GM11168 (cell line): ENCODE results near the gene PHKB.

ENCODE experiments used
- in situ Hi-C: fragments of 300-500 bp; cut with MboI; formaldehyde crosslinking; loops from one replicate; pipeline ENCODE4 v1.12.0; 2022; ENCODE audit warnings: low sequenced_read_pairs; ENCODE audit not compliant: unreplicated experiment

The PHKB gene

DNA sequence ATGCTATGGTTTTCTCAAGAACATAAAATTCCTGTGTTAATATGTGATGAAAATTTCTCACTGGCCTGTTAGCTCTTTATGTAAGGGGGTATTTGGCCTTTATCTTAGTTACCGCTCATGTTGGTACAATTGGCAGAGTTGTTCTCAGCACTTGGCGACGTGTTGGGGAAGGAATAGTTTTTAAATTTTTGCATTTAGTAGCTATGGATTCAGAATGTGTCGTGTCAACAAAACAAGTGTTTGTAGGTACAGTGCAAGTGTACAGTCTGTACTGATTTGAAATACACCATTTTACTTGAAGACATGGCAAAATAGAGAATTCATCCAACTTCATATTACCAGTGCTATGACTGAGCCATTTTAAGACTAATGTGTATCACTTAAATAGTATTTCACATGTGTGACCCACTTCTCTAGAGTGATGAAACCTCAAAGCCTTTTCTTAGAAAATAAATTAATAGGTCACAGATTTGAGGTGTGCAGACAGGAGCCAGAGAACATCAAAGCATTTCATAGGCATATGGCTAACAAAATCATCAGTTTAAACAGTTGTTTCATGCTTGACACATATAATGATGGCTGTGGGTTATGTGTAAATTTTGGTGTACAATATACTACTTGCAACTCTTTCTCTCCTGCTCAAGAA lies 150.8 kb downstream of the PHKB start:
- in situ Hi-C loops = no loop called here

DNA sequence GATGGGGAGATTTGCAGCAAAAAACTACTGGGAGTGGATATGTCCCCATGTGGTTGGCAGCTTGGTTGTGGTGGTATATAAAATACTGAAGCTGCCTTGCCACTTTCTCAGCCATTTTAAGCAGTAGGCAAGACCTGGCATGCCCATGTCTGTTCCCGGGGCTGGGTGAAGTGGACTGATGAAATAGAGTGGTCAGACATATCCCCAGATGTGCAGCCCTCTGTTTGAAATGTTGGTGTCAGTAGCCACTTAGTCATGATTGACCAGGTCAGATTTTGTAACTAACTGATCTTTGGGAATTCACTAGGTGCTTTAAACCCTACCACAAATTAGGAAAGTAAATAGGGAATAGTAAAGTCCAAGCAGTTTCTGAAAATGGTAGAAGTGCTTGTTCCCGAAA lies 151.6 kb downstream of the PHKB start:
- in situ Hi-C loops = no loop called here

GRCh38 chr16:47613251-47613650 lies 152.1 kb downstream of the PHKB start:
- in situ Hi-C loops = no loop called here

GRCh38 chr16:47617732-47618131 lies 156.6 kb downstream of the PHKB start:
- in situ Hi-C loops = no loop called here

- in situ Hi-C loops = no loop called here
These were observed 161.5 kb downstream of the PHKB start for GRCh38 chr16:47622451-47623176.

DNA sequence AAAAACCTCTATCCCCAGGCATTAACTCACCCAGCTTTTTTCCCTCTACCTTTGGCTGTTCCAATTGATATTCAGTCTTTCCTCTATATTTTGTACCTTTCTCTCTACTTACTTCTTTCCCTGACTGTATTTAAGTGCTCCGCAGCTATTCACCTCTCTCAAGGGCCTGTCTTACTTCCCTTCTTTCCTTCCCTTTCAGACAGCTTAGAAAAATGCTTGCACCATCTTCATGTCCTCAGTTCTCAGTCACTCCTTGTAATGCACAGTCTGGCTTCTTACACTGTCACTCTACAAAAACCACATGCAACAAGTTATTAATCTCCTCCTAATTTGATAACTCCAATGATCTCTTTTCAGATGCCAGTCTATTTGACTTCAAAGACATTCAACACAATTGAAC lies 163.4 kb downstream of the PHKB start:
- in situ Hi-C loops = no loop called here

DNA sequence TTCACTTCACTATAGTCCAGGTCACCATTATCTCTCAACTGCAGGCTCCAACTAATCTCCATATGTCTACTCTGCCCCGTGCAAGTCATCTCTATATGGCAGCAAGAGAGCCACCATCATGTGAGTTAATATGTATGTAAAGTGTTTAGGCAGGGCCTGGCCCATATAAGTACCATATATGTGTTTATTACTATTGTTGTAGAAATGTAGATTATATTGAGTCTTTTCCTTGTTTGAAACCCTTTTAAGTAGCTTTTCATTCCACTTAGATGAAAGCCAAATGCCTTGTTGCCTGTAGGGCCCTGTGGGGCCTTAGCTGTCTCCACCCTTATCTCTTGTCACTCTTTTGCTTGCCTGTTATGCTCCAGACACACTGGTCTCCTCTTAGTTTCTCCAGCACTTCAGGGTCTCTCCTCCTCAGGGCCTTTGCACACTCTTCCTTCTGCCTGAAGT lies 164.0 kb downstream of the PHKB start:
- in situ Hi-C loops = no loop called here

DNA sequence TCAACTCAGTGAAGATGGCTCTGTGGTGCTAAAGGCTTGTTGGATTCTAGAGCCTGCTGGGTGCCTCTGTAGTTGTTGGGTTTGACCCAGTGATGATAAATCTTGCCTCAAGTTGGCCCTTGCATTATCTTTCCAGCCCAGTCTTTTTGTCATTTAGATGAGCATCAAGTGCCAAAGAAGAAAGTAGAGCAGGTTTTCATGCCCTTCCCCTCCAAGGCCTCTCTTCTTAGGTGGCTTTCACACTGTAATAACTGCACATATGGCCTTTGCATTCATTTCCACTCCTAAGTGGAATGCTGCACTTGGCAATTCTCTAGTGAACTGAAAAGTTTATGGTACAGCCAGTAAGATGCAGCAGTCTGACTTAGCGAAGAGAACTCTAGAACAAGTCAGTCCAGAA lies 165.1 kb downstream of the PHKB start:
- in situ Hi-C loops = no loop called here

- in situ Hi-C loops = no loop called here
These were observed 166.0 kb downstream of the PHKB start for GRCh38 chr16:47627085-47627639.

DNA sequence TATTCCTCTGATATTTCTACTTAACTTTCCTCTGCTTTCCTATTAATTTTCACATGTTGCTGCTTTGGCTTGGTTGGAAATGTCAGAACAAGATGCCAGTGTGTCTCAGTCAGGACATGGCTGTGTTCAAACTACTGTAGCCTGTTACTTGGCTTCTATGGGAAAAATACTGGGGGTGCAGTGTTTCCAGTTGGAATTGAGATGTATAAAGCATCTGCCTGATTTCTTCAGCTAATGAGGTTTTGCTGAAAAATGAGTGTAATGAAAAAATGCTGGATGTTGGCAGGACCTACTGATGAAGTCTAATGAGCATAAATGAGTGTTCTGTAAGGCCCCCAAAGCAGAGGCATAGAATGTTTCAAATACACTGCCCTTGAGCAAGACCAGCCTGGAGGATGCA lies 166.6 kb downstream of the PHKB start:
- in situ Hi-C loops = no loop called here

GRCh38 chr16:47631131-47631530 lies 170.0 kb downstream of the PHKB start:
- in situ Hi-C loops = no loop called here

DNA sequence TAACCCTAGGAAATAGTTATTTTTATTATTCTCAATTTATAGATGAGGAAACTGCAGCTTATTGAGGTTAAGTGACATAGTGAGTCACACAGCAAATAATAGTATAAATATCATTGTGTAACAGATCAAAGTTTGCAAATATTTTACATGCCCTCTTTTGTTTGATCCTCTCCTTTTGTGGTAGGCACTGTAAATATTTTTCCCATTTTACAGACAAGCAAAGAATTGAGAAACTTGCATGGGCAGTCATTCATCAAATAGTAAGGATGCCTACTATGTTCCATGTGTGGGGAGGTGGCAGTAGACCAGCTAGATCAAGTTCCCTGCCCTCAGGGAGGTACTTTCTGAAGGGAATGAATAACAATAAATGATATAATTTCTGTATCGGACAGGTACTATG lies 173.0 kb downstream of the PHKB start:
- in situ Hi-C loops = no loop called here

DNA sequence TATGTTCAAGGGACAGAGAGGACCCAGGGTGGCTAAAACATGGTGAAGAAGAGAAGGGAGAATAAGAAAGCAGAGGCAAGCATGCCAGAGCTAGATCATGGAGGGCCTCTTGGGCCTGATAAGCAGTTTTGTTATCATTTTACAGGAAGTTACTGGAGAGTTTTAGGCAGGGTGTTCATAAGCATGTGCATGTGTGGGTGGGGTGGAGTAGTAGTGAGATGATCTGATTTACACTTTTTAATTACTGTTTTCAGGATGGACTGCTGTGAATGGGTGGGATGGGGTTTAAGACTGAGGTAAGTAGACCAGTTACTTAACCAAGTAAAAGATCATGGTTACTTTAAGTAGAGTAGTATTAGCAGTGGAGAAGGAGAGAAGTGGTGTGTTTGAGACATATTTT lies 173.6 kb downstream of the PHKB start:
- in situ Hi-C loops = no loop called here

- in situ Hi-C loops = no loop called here
These were observed 175.5 kb downstream of the PHKB start for GRCh38 chr16:47636501-47637099.

GRCh38 chr16:47638175-47638574 lies 177.0 kb downstream of the PHKB start:
- in situ Hi-C loops = no loop called here

- in situ Hi-C loops = no loop called here
These were observed 179.5 kb downstream of the PHKB start for GRCh38 chr16:47640661-47641060.

- in situ Hi-C loops = no loop called here
These were observed 182.3 kb downstream of the PHKB start for GRCh38 chr16:47643323-47644000.

GRCh38 chr16:47644166-47644565 lies 183.0 kb downstream of the PHKB start:
- in situ Hi-C loops = no loop called here

GRCh38 chr16:47644661-47645060 lies 183.5 kb downstream of the PHKB start:
- in situ Hi-C loops = no loop called here

DNA sequence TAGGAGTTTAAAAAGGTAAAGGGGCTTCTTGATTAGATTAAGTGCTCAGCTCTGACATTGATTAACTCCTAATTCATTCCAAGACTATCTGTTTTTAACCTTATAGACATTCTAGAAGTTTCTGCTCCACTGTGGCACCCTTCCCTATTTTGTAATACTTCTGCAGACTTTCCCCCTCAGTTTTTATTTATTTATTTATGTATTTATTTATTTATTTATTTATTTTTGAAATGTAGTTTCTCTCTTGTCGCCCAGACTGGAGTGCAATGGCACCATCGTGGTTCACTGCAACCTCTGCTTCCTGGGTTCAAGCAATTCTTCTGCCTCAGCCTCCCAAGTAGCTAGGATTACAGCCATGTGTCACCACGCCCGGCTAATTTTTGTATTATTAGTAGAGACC lies 185.8 kb downstream of the PHKB start:
- in situ Hi-C loops = no loop called here

DNA sequence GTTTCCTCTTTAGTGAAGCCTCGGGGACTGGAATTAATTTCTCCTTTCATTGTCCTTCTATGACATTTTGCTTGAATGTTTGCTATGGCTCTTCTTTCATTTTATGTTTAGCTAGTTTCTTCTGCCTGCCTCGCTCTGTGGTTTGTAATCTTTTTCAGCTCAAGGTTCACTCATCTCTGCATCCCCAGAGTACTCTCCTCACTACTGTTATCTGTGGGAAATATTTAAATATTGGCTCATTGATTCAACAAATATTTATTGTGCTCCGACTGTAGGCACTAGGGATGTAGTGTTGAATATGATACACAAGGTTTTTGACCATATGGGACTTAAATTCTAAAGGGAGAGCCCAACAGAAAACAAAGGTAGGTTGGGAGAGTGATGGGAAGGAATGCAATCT lies 195.9 kb downstream of the PHKB start:
- in situ Hi-C loops = no loop called here
